Esophagus mucosa (tissue), 1 donor: Measurements from ENCODE around the gene ZCWPW2. TPM values are rescaled to one million over a fixed set of nuclear protein-coding genes. Genes with fewer than 3 reads are reported as not detected.
A peak's percentile ranks its signal among the peaks of the same experiment; 100 is the strongest.

ENCODE experiments used
- ATAC-seq: fragments of 200-7000 bp; cut with Tn5 transposase; one replicate; pipeline ENCODE4 v1.9.1; 2020
- total RNA-seq: library from RNA; stranded (reverse); gene quantifications from one replicate; pipeline ENCODE4 v1.2.4, GENCODE V29; 2023
- donor health status: DM: yes; HTN: yes; CAD: no.

ZCWPW2 gene, protein sequence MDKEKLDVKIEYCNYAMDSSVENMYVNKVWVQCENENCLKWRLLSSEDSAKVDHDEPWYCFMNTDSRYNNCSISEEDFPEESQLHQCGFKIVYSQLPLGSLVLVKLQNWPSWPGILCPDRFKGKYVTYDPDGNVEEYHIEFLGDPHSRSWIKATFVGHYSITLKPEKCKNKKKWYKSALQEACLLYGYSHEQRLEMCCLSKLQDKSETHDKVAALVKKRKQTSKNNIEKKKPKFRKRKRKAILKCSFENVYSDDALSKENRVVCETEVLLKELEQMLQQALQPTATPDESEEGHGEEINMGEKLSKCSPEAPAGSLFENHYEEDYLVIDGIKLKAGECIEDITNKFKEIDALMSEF
- 0.40 TPM for total RNA-seq

DNA sequence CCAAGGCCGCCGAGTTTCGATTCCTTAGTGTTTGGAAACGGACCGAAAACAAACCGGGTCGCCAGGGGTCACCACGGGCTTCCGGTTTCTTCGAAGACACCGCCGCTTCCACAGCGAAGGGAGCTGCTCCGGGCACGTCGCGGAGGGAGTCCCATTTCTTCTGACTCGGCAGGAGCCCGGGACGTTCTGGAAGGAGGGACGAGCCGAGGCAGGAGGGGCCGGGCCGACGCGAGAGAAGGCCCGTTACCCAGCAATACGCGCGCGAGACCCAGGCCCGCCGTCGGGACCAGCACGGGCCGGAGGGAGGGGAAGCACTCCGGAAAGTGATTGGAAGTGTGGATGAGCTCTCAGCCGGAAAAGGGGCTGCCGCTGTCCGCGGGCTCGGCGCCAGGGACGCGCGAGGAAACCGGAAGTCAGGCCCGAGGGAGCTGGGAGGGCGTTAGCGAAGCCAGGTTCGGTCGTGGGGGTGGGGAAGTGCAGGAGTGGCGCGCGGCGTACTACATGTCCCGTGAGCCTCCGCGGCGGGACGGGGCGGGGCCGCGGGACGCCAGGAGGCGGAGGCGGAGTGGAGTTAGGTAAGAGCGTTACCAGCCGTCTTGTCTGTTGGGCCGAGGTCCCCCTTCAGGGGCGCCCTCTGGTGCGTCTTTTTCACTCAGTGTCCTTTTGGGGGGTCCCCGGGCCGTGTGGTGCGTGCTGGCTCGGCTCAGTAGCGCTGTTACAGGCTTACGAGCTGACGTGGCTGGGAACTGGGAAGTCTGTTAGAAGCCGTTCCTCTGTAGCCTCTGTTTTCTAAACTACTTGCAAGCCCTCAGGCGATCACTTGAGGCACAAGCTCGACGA lies at the start of gene ZCWPW2, which contains the start of gene AZI2:
Gene ZCWPW2 (plus strand): TSS at position 93 of the 840 bp plus-strand sequence. CDS start 64,348 bp downstream, outside the sequence.
Gene AZI2 (minus strand): TSS at position 196 of the 840 bp plus-strand sequence. CDS start 8,207 bp downstream, outside the sequence.
- peak; percentile 99 for ATAC-seq

DNA sequence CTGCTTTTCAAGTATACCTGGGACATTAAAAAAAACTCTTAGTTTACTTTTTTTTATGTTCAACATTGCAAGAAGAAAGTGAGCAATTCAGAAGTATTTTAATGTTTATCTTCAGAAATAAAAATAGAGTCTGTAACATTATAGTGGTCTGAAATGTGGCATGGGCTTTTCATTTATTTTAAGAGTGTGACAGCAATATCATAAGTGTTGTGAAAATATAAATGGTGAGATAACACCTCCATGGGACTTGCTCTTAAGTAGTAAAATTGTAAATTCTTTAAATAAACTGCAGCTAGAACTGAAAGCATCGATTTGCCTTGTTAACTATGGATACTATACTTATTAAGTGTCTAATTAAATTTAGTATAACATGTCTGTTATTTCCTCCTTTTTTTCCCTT lies 48.8 kb upstream of the ZCWPW2 start:
- ATAC-seq = no peak

DNA sequence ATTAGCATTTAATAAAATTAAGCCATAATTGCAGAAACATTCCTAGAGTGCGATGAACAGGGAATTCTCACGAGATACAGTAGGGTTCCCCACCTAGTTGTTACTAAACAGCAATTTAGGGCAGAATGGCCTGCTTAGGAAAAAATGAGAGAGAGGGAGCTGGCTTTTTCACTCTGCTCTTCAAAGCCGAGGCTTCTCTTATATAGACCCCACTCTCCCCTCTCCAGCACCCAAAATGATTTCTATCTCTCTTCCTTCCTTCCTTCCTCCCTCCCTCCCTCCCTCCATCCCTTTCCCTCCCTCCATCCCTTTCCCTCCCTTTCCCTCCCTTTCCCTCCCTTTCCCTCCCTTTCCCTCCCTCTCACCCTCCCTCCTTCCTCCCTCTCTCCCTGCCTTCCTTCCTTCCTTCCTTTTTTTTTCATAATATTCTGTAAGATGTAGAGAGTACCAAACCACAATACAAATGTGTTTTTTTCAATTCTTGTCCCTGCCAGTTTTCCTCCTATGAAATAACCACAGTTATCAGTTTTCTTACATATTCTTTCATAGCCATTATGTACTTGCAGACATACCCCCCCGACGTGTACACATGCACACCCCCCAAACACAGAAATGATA lies 48.1 kb upstream of the ZCWPW2 start:
- ATAC-seq = no peak

DNA sequence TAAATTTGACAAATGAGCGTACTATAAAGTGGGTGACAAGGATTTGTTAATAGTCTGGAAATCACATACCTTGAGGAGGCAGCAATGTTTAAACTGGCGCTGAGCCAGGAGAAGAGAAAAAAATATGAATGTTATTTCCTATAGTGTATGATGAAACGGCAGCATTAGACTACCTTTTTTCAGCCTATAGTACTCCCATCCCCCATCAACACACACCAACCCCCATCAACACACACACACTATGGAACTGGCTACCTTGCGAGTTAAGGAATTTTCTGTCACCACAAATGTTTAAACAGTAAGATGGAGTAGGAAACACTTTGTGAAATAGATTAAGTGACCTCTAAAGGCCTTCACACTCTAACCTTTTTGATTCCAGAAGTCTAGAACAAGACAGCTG lies 46.8 kb upstream of the ZCWPW2 start:
- ATAC-seq = no peak

DNA sequence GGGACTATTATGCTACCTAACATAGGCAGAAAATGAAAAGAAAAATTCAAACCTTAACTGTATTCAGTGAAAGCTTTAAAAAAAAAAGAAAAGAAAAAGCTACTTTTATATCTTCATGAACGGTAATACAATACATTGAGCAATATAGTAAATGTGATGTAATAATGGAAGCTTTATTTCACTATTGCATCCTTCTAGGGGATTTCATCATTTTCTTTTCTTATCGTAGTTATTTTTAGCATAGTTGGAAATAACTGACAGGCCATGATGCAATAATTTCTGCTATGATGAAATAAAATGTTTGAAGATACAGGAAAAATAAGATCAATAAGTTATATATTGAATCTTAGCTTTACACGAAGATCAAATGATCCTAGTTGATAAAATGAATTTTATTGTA lies 40.3 kb upstream of the ZCWPW2 start:
- ATAC-seq = no peak

DNA sequence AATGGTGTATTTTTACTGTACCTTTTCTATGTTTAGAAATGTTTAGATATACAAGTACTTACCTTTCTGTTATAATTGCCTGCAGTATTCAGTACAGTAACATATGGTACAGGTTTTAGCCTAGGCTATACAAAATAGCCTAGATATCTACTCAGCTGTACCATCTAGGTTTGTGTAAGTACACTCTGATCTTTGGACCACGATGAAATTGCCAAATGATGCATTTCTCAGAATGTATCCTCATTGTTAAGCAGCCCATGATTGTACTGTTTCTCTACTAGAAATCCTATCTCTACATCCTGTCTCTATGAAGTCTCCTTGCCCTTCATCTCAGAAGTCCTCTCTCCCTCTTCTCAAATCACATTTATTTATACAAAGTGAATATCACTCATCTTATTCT lies 32.8 kb upstream of the ZCWPW2 start:
- ATAC-seq = no peak

DNA sequence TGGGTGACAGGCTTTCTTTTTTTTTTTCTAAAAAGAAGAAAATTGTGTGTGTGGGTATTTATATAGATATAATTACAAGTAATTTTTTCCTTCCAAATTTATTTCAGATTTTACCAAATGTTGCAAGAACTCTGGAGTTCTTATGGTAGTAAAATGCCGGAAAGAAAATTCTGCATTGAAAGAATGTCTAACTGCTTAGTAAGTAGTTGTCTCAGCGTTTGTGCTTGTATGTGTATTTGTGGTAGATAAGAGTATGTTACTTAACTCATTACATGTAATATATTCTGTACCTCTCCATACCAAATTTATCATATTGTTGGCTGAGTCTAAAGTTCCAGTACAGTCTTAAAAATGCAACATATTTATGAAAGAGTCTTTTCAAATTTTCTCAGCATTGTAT lies 32.3 kb upstream of the ZCWPW2 start:
- ATAC-seq = no peak

DNA sequence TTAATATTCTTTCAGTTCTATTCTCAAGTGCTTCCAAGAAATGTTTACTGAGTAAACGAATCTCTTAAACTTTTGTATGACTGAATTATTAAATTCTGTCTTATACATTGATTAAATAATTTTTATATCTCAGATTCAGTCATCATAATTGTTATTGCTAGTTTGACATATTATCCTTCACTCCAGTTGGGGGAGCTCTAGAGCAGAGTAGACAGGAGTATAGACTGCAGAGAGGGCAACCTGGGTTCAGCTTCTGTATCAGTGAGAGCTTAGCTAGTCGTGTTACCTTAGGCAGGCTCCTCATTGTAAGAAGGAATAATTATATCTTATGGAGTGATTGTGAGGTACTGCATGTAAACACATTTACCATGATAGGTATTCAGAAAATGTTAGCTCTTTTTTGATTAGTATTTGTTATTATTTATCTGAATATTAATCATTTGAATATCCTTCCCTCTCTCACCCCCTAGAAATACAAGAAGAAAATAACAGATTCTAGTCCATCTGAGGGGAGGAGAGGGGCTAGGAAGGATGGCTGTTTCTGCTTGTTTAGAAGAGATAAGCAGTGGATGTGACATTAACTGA lies 31.0 kb upstream of the ZCWPW2 start:
- peak; percentile 70 for ATAC-seq

DNA sequence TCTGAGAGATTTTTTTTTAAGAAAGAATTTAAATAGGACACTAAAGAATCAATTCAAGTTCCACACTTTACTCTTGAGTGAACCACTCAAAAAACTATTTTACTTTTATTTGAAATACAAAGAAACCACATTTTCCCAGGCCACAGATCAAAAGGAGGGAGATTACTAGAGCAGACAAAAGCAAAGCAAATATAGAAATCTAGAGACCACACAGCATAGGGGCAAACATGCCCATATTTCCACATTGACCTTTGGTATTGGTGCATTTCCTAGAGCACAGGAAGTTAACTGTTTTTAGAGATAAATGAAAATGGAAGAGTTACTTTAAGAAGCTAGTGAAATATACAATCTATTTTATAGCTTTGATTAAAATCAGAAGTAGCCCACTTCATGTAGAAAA lies 27.5 kb upstream of the ZCWPW2 start:
- ATAC-seq = no peak

DNA sequence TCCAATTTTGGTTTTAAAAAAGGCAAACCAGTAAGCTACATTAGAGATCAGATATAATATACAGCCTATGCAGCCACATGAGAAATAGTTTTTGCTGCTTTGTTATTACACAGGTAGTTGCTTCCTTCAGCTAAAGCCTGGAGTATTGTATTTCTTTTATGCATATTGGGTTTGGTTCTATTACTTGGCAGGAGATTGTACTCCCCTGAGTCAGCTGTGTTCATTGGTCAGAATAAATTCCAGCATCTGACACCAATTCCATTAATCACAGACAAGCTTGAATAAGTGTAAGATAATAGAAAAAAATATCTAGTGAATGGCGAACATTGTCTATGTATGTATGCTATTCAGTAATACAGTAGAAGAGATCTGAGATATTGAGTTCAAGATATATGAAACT lies 26.1 kb upstream of the ZCWPW2 start:
- no peak for ATAC-seq

DNA sequence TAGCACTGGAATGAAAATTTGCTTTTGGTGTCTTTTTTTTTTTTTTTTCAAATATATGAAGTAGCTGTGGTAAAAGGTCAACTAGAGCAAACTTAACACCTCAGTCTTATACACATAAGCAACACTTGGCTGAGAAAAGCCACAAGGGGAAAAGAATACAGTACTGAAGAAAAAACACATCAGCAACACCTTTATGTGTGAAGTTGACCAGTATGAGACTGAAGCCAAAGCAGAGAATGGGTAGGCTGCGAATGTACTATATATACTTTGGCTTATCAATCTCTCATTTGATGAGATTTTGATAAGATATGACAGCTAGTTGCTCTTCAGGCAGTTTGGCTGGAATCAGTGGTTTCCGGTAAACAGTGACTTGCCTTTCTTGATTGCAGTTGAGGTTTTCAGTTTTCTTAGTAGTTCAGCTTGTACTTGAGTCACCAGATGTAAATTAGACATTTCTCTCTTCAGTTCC lies 22.0 kb upstream of the ZCWPW2 start:
- ATAC-seq = no peak

DNA sequence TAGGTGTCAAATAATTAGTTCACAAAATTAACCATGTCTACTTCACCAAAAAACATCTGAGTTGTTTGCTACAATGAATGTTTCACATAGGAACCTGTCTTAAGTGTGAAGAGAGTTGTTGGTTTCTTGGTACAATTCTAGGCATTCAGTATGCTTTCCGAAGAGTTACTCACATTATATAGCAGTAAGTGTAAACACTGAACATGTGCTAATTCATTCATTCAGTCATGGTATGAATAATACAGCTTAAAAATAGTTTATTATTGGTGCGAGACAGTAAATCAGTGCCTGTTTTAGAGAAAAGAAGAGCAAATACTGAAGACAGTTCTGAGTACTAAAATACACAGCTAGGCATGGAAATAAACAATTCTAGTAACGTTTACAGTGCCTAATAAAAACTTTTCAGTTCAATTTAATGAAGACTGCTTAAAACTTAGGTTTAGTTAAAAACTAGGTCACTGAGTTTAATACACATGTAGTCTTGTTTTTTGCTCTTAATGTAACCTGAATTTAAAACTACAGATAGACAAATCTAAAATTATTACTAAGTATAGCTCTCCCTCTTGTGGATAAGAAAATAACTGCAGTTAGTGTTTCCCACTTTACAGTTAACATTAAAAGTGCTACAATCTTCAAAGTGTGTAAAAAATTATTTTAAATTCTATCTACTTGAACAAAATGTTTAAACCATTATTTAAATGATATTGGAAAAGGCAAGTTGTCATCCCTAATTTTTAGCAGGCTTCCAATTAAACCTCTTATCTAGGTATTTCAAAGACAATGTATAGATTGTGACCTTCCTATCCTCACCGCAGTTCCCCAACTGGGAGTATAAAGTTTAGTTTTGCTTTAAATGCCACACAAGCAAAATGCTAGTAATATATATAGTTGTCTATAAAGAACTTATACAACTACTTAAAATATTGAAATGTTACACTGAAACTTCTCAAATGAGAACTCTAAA lies 20.1 kb upstream of the ZCWPW2 start:
- peak; percentile 37 for ATAC-seq

DNA sequence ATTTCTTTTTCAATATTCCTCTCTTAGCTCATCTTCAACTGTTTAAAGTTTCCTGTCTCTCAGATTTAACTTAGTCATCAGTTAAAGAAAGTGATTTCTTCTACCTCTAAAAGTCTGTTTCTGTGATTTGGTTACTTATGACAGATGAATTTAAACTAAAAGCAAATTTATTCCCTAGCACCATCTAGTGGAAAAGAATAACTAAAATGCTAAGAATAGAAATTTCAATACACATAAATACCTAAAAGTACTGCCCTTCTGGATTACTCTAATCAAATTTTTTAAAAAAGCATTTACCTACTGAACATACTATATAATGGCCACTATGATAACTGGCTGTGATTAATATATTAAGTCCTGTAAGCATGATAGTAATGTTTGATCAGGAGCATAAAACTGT lies 14.0 kb upstream of the ZCWPW2 start:
- no peak for ATAC-seq

DNA sequence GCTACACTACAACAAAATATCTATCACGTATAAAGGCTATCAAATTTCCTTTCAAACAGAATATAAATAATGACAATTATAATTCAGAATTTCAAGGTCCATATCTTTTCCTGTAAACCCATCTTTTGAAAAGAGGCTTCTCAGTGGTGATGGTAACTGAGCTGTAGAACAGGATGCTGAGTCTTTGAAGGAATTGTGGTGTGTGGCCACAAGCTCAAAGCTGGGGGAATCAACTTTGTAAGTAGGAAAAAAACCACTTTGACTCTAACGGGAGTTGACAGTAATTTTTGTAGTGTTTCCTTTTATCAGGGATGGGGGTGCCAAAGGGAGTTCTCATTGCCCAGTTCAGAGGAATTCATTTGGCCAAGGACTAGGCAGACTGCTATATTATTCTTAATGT lies 13.3 kb upstream of the ZCWPW2 start:
- no peak for ATAC-seq

DNA sequence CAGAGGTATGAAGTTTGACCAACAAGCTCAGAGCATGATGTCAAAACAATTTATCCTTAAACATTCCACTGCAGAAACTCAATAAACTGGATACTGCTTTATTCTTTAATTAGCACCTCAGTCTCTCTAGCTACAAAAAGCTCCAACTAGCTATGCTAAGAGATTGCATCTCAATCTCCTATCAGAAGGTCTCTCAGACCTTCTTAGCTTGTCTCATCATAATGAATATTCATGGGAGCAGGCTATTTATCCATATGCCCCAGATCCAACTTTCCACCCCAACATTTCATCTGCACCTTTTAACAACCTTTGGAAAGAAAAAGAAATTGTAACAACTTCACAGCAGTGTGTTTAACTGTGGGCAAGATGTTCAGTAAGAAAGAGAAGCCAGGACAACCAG lies 11.3 kb upstream of the ZCWPW2 start:
- ATAC-seq = no peak

DNA sequence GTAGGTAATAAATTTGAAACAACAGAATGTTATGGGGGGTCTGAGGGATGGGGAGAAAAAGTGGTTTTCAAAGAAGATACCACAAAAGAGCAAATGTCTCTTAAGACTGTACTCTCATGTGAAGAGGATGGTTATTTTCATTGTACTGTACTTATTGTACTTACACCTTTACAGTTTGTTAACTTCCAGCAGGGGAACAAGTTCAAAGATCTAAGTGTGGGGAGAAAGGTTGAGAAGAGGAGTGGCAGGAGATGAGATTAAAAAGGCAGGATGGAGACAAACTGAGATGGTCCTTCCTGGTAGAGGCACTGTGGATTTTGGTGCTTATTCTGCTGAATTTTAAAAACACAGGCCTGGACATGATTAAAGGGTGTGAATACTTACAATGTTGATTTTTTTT lies 5.4 kb upstream of the ZCWPW2 start:
- no peak for ATAC-seq

DNA sequence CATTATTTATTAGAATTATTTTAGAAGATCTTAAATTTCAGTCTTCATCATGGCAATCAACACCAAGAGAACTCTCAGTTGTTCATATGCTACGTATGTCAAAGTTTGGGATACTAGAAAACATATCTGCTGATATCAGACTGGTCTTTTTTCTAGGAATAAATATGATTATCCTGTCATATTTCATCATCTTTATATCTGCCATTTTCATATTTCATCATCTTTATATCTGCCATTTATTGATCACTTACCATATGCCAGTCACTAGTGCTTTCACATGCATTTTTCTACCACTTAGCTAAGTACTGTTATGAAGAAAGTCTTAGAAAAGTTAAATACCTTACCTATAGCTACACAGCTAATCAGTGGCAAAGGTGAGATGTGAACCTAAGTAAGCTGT lies 2.8 kb upstream of the ZCWPW2 start:
- no peak for ATAC-seq

DNA sequence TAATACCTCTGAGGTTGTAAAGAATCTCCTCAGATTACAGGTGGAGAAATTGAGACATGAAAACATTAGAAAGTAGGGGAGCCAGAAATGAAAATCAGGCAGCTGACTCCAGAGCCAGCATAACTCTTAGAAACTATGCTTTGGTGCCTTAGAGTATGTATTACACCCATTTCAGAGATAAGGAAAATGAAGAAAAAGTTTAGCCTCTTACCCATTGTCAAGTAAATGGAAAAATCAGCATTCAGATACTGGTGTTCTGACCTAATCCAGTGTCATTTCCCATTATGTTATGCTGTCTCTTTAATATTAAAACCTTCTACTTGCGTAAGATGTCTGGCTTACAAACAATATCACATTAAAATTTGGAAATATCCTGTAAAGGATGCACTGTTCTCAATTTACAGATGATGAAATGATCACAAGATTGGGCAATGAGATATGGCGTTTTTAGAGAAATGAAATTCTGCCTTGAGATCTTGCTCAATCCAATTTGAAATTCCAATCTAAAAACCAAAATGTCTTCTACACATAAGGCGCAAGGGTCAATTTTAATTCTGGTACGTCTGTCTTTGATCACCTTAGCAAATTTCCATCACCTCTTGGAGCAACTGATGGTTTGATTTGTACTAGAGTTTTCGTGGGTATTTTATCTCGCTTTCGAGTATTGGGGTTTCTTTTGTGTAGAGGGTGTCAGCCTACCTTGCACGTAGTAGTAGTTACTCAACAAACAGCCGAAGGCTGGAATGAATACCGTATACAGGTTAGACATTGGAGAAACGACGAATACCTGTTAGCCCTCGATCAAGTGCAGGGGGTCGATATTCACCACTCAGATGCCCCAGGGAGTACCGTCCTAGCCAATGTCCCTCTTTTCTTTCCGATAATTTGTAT lies 902 bp upstream of the ZCWPW2 start:
- ATAC-seq = peak; percentile 23

DNA sequence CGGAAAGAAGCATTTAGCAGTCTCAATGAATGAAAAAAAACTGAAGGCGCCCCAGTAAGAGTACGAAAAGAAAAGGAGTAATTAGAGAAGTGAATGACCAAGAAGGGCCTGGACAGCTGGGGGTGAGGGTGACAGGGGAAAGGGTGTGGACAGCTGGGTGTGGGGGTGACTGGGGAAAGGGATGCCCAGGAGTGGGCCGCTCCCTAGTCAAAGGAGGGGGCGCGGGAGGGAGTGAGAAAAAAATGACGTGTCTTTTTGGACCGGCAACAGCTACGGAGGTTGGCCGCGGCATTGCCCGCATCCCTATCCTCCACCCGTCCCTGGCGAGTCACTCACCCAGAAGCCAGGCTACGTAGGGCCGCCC lies 274 bp upstream of the ZCWPW2 start:
- peak; percentile 90 for ATAC-seq

DNA sequence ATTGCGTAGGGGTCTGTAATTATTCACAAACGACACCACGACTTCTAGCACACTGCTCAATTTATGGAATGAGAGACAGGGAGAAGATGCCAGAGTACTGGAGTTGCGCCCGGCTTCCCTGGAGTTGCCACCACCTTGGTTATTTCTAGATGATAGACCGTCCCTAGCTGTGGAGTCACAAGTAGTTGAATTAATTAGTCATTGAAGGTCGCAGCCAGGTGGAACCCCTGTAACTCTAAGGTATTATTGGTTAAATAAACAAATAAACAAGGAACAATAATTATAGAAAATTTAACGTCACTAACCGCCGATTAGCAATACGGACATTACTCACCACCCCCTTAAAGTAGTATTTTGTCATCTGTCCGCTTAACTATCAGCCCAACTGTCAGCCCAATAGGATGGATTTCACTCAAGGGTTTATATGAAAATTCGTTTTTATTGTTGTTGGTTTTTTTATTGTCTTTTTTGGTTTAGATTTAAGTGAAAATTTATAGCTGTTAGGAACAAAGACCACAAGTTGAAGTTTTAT lies 1.0 kb downstream of the ZCWPW2 start:
- peak; percentile 1 for ATAC-seq
